HCT116 (cell line): ENCODE data around the gene NOTCH4. TPM values are rescaled to one million over a fixed set of nuclear protein-coding genes. Genes with fewer than 3 reads are reported as not detected.

Source experiments
- ATAC-seq: fragments of 200-7000 bp; cut with Tn5 transposase; 2 replicates; pipeline ENCODE4 v1.9.1; 2020; ENCODE audit warnings: mild to moderate bottlenecking, moderate library complexity
- BruUV-seq: library from RNA; stranded (reverse); fragments of 400-500 nt; replicated peaks from 2 replicates; lab custom pipeline; 2021; lab: Mats Ljungman, UMichigan
- CTCF ChIA-PET: fragments of 300-600 bp; sonication (Branson Sonifier 250); formaldehyde crosslinking; loops from one replicate; lab custom pipeline; 2021; ENCODE audit warnings: antibody characterized with exemption; lab: Charles Lee
- POLR2A ChIA-PET: fragments of 300-600, 350-600 bp; sonication (Branson Sonifier 250); formaldehyde crosslinking; loops from one replicate; lab custom pipeline; 2021; ENCODE audit warnings: antibody characterized with exemption; lab: Charles Lee
- RAD21 ChIA-PET, 2 experiments: fragments of 300-600 bp; sonication (Branson Sonifier 250); formaldehyde crosslinking; loops; one replicate each; lab custom pipeline; 2023; ENCODE audit warnings: low total read pairs in 2 of 2; ENCODE audit not compliant: uncharacterized antibody in 2 of 2, unreplicated experiment in 2 of 2, low non-redundant PET in 1 of 2; lab: Charles Lee
- DNase-seq: peaks from one replicate; pipeline ENCODE4 v3.0.0-alpha.2; 2010; ENCODE audit warnings: low read depth, low spot score
- H2AFZ ChIP-seq: fragments of 200-600 bp; shearing (Covaris generic), sonication (generic); 2 replicates; pipeline ENCODE4 v1.6.1; 2017; ENCODE audit warnings: low read depth, mixed run types, mixed read lengths, antibody characterized with exemption, low read length; ENCODE audit not compliant: poor library complexity, severe bottlenecking
- H3K27ac ChIP-seq: 2 replicates; pipeline ENCODE4 v1.5.1; 2012; ENCODE audit warnings: low read depth, low read length
- H3K27me3 ChIP-seq: fragments of 200-600 bp; sonication (generic); 2 replicates; pipeline ENCODE4 v1.6.1; 2016; ENCODE audit warnings: mixed run types, low read length, mixed read lengths; ENCODE audit not compliant: insufficient read depth
- H3K36me3 ChIP-seq, 2 experiments: fragments of 200-500 bp in 1 of 2; fragments of 200-600 bp in 1 of 2; sonication (Bioruptor generic) in 1 of 2; sonication (generic) in 1 of 2; 2 replicates each; pipeline versions ENCODE4 v1.5.1 to v1.6.1; 2014 to 2016; ENCODE audit warnings: low read length in 2 of 2, inconsistent platforms in 1 of 2, mixed read lengths in 1 of 2, mixed run types in 1 of 2; ENCODE audit not compliant: insufficient read depth in 2 of 2, control insufficient read depth in 1 of 2
- H3K4me1 ChIP-seq, 2 experiments: fragments of 200-600 bp in 1 of 2; sonication (generic) in 1 of 2; 2 replicates each; pipeline versions ENCODE4 v1.5.1 to v1.6.1; 2012 to 2017; ENCODE audit warnings: low read length in 2 of 2, inconsistent platforms in 1 of 2, mild to moderate bottlenecking in 1 of 2, mixed read lengths in 1 of 2, mixed run types in 1 of 2, moderate library complexity in 1 of 2; ENCODE audit not compliant: insufficient read depth in 2 of 2, control insufficient read depth in 1 of 2
- H3K4me2 ChIP-seq: fragments of 200-600 bp; sonication (generic); 2 replicates; pipeline ENCODE4 v1.6.1; 2017; ENCODE audit warnings: mixed run types, low read length, mixed read lengths
- H3K4me3 ChIP-seq, 2 experiments: fragments of 200-600 bp in 1 of 2; sonication (generic) in 1 of 2; replicated peaks in 1 of 2; 2 replicates each; pipeline ENCODE4 v1.5.1; 2011 to 2016; ENCODE audit warnings: low read length in 2 of 2, control low read depth in 1 of 2, low read depth in 1 of 2, mild to moderate bottlenecking in 1 of 2, mixed read lengths in 1 of 2, mixed run types in 1 of 2
- H3K79me2 ChIP-seq: fragments of 200-600 bp; sonication (generic); 2 replicates; pipeline ENCODE4 v1.6.1; 2017; ENCODE audit warnings: mild to moderate bottlenecking, mixed run types, low read length, moderate library complexity, mixed read lengths; ENCODE audit not compliant: insufficient read depth
- H3K9ac ChIP-seq: fragments of 200-600 bp; sonication (generic); 2 replicates; pipeline ENCODE4 v1.6.1; 2016; ENCODE audit warnings: low read length, mixed read lengths
- H3K9me2 ChIP-seq: fragments of 200-600 bp; sonication (generic), shearing (Covaris generic); 2 replicates; pipeline ENCODE4 v1.6.1; 2017; ENCODE audit warnings: mixed run types, mild to moderate bottlenecking, moderate library complexity; ENCODE audit not compliant: insufficient read depth
- H3K9me3 ChIP-seq, 2 experiments: fragments of 200-500 bp in 1 of 2; fragments of 200-600 bp in 1 of 2; sonication (Bioruptor generic) in 1 of 2; sonication (generic) in 1 of 2; 2 replicates each; pipeline ENCODE4 v1.6.1; 2014 to 2017; ENCODE audit warnings: low read length in 2 of 2, mixed read lengths in 2 of 2, inconsistent platforms in 1 of 2, low read depth in 1 of 2, mild to moderate bottlenecking in 1 of 2, mixed run types in 1 of 2, moderate library complexity in 1 of 2; ENCODE audit not compliant: control insufficient read depth in 1 of 2, insufficient read depth in 1 of 2
- H4K20me1 ChIP-seq: fragments of 200-600 bp; sonication (generic), shearing (Covaris generic); 2 replicates; pipeline ENCODE4 v1.6.1; 2017; ENCODE audit warnings: mixed run types, mild to moderate bottlenecking, moderate library complexity; ENCODE audit not compliant: insufficient read depth
- POLR2A ChIP-seq: IDR thresholded peaks from 2 replicates; pipeline ENCODE4 v1.7.0; 2011; ENCODE audit warnings: borderline replicate concordance; ENCODE audit not compliant: insufficient read depth, insufficient read length; ENCODE audit errors: extremely low read depth
- POLR2AphosphoS5 ChIP-seq: IDR thresholded peaks from 2 replicates; pipeline ENCODE4 v1.6.1; 2011; ENCODE audit warnings: mild to moderate bottlenecking, low read depth, low read length, moderate library complexity
- SP1 ChIP-seq: IDR thresholded peaks from 2 replicates; pipeline ENCODE4 v1.6.1; 2012; ENCODE audit warnings: low read depth
- intact Hi-C: fragments of 100-400 bp; cut with micrococcal nuclease; formaldehyde crosslinking; loops from 2 replicates; pipeline ENCODE4 v1.10.0; 2022
- total RNA-seq: library from RNA; stranded (reverse); gene quantifications from one replicate; pipeline ENCODE4 v1.2.1, GENCODE V29; 2021; ENCODE audit not compliant: unreplicated experiment
- TF ChIP-seq, protein P1 (sequence below), 3 experiments: fragments of 200-600 bp in 1 of 3; sonication (generic) in 1 of 3; IDR thresholded peaks in 2 of 3; conservative IDR thresholded peaks in 1 of 3; 2 replicates each; pipeline ENCODE4 v1.5.1; 2012 to 2017; ENCODE audit warnings: low read depth in 2 of 3, low read length in 2 of 3, antibody characterized with exemption in 1 of 3, borderline replicate concordance in 1 of 3, control low read depth in 1 of 3, mild to moderate bottlenecking in 1 of 3, mixed read lengths in 1 of 3, mixed run types in 1 of 3, moderate library complexity in 1 of 3; ENCODE audit not compliant: insufficient read depth in 1 of 3
- TF ChIP-seq, protein P2 (sequence below): IDR thresholded peaks from 2 replicates; pipeline ENCODE4 v1.6.1; 2012; ENCODE audit warnings: low read depth

NOTCH4 gene
- total RNA-seq, 1 experiment from 2014 or later, result 0.81 TPM

DNA sequence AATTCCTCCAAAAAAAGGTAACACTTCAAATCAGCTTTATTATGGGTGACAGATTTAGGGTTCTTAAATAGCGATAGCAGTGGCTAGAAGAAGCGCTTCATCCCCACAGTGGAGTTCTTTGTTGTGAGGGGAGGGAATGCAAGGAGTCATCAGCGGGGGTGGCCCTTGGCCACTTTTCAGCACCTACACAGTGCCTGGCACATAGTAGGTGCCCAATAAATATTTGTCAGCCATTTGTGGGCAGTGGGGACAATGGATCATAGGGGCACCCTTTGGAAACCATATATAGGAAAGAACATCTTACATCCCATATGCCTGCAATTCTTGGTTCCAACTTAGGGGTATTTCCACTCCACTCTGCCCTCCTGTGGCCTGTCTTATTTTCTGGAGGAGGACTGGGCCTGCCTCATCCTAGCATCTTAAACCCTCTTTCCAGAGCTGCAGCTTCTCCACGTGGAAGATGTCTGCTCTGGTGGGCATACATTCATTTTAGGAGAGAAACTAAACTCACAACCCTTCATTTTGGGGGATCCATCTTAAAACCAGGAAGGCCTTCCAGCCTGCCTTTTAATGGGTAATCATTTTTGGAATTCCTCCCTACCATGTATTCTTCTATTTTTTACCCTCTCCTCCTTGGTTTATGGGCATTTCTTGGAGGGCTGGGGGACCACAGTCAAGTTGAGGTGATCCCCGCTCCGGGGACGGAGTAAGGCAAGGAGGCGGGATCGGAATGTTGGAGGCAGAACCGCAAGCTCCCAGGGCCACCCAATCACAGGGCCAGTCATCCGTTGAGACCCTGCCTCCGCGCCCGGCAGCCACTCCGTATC lies 28.8 kb downstream of the NOTCH4 start:
- Histone ChIP-seq H3K4me2 (peak overlapping the region; percentile 91), H3K9me2 (no peaks in the 10 kb centered on the region), H3K27me3 (no peaks in the 10 kb centered on the region), H4K20me1 (no peaks in the 10 kb centered on the region), H3K27ac (peak overlapping the region; percentile 71), H3K4me1 (peaks cover 27 to 62% of the 10 kb centered on the region in 2 experiments), H3K9ac (peak overlapping the region; percentile 76), H3K9me3 (no peaks in the 10 kb centered on the region), H3K4me3 (peak overlapping the region; percentile 61 to 65), H3K36me3 (no peaks in the 10 kb centered on the region), H3K79me2 (no peaks in the 10 kb centered on the region), H2AFZ (peak overlapping the region; percentile 30)
- peak; percentile 26 for ATAC-seq
- RAD21 ChIA-PET, result interaction anchor here (0.6 to 1.2 kb wide), 4 partner anchors 65 to 92 kb away, joined by 3 to 6 read pairs (median 4); partner anchors contain the start of genes ATF6B (in 1 of the 2) and FKBPL (in 1 of the 2)
- TSS peak; percentile 97 for BruUV-seq
- intact Hi-C loops, result loop anchor here (1.0 kb wide), 2 partner anchors 76 to 108 kb away; no protein-coding TSS in a partner anchor
- TF ChIP-seq POLR2AphosphoS5 (peak; percentile 79), SP1 (no peak), POLR2A (peak; percentile 60)
- TF ChIP-seq, protein P1, sequence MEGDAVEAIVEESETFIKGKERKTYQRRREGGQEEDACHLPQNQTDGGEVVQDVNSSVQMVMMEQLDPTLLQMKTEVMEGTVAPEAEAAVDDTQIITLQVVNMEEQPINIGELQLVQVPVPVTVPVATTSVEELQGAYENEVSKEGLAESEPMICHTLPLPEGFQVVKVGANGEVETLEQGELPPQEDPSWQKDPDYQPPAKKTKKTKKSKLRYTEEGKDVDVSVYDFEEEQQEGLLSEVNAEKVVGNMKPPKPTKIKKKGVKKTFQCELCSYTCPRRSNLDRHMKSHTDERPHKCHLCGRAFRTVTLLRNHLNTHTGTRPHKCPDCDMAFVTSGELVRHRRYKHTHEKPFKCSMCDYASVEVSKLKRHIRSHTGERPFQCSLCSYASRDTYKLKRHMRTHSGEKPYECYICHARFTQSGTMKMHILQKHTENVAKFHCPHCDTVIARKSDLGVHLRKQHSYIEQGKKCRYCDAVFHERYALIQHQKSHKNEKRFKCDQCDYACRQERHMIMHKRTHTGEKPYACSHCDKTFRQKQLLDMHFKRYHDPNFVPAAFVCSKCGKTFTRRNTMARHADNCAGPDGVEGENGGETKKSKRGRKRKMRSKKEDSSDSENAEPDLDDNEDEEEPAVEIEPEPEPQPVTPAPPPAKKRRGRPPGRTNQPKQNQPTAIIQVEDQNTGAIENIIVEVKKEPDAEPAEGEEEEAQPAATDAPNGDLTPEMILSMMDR (IDR thresholded peaks at IDR 0.05 in 2 of 3, conservative IDR thresholded peaks at IDR 0.05 in 1 of 3; ENCODE audit: borderline replicate concordance in 1 of 3, insufficient read depth in 1 of 3, low read depth in 2 of 3, low read length in 2 of 3), result peak in 2 of 3 experiments; percentile 70 to 71; a peak in 4 of 6 replicates
- TF ChIP-seq, protein P2, sequence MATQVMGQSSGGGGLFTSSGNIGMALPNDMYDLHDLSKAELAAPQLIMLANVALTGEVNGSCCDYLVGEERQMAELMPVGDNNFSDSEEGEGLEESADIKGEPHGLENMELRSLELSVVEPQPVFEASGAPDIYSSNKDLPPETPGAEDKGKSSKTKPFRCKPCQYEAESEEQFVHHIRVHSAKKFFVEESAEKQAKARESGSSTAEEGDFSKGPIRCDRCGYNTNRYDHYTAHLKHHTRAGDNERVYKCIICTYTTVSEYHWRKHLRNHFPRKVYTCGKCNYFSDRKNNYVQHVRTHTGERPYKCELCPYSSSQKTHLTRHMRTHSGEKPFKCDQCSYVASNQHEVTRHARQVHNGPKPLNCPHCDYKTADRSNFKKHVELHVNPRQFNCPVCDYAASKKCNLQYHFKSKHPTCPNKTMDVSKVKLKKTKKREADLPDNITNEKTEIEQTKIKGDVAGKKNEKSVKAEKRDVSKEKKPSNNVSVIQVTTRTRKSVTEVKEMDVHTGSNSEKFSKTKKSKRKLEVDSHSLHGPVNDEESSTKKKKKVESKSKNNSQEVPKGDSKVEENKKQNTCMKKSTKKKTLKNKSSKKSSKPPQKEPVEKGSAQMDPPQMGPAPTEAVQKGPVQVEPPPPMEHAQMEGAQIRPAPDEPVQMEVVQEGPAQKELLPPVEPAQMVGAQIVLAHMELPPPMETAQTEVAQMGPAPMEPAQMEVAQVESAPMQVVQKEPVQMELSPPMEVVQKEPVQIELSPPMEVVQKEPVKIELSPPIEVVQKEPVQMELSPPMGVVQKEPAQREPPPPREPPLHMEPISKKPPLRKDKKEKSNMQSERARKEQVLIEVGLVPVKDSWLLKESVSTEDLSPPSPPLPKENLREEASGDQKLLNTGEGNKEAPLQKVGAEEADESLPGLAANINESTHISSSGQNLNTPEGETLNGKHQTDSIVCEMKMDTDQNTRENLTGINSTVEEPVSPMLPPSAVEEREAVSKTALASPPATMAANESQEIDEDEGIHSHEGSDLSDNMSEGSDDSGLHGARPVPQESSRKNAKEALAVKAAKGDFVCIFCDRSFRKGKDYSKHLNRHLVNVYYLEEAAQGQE, result no peak
- peak; percentile 57 for DNase-seq
- CTCF ChIA-PET, result interaction anchor here (0.7 to 1.5 kb wide), 10 partner anchors 9 to 492 kb away, joined by 3 to 18 read pairs (median 4); partner anchors contain the start of genes ABHD16A, ATF6B, FKBPL and RNF5
- POLR2A ChIA-PET, result interaction anchor here (0.8 to 1.8 kb wide), 14 partner anchors 10 to 1123 kb away, joined by 3 to 11 read pairs (median 4); partner anchors contain the start of genes AGPAT1, ATF6B, DXO and FKBPL
